Fibroblast of lung (primary cell): ENCODE data around the gene ZNF565. TPM values are rescaled to one million over a fixed set of nuclear protein-coding genes. Genes with fewer than 3 reads are reported as not detected.

Experiments used
- DNase-seq, 2 donors: peaks; one replicate each; pipeline versions ENCODE4 v3.0.0 to v3.0.0-alpha.2; 2010; ENCODE audit warnings: low read depth in 2 of 2
- H2AFZ ChIP-seq: 2 replicates; pipeline ENCODE4 v1.5.1; 2012; ENCODE audit warnings: low read length, control low read depth, inconsistent platforms
- H3K27ac ChIP-seq: 2 replicates; pipeline ENCODE4 v1.5.1; 2011; ENCODE audit warnings: low read length, control low read depth; ENCODE audit not compliant: insufficient read depth
- H3K27me3 ChIP-seq: 2 replicates; pipeline ENCODE4 v1.5.1; 2011; ENCODE audit warnings: mild to moderate bottlenecking, low read length; ENCODE audit not compliant: control insufficient read depth, insufficient read depth
- H3K36me3 ChIP-seq: 2 replicates; pipeline ENCODE4 v1.5.1; 2011; ENCODE audit warnings: low read length; ENCODE audit not compliant: control insufficient read depth, insufficient read depth
- H3K4me1 ChIP-seq: 2 replicates; pipeline ENCODE4 v1.5.1; 2011; ENCODE audit warnings: low read length; ENCODE audit not compliant: control insufficient read depth, insufficient read depth; ENCODE audit errors: extremely low read depth
- H3K4me2 ChIP-seq: 2 replicates; pipeline ENCODE4 v1.5.1; 2011; ENCODE audit warnings: low read length, control low read depth; ENCODE audit not compliant: insufficient read depth; ENCODE audit errors: extremely low read depth
- H3K4me3 ChIP-seq, 4 experiments: fragments of 200-600 bp in 1 of 4; sonication (generic) in 1 of 4; replicated peaks in 1 of 4; 2 replicates each; pipeline ENCODE4 v1.5.1; 2011 to 2016; ENCODE audit warnings: low read length in 4 of 4, low read depth in 3 of 4, mild to moderate bottlenecking in 3 of 4, control low read depth in 2 of 4, inconsistent platforms in 1 of 4, mixed read lengths in 1 of 4; ENCODE audit not compliant: insufficient read depth in 1 of 4; ENCODE audit errors: control extremely low read depth in 1 of 4
- H3K79me2 ChIP-seq: 2 replicates; pipeline ENCODE4 v1.5.1; 2012; ENCODE audit warnings: mild to moderate bottlenecking, low read length, inconsistent platforms; ENCODE audit not compliant: control insufficient read depth, insufficient read depth
- H3K9ac ChIP-seq: 2 replicates; pipeline ENCODE4 v1.5.1; 2011; ENCODE audit warnings: mild to moderate bottlenecking, low read length, control low read depth; ENCODE audit not compliant: insufficient read depth
- H3K9me3 ChIP-seq: 2 replicates; pipeline ENCODE4 v1.5.1; 2012; ENCODE audit warnings: low read depth, low read length; ENCODE audit not compliant: control insufficient read depth, insufficient read depth
- H4K20me1 ChIP-seq: 2 replicates; pipeline ENCODE4 v1.5.1; 2011; ENCODE audit warnings: low read length; ENCODE audit not compliant: control insufficient read depth, insufficient read depth; ENCODE audit errors: extremely low read depth
- EZH2 ChIP-seq: IDR thresholded peaks from 2 replicates; pipeline ENCODE4 v1.5.1; 2012; ENCODE audit warnings: low read length, control low read depth, mild to moderate bottlenecking; ENCODE audit errors: missing control alignments
- polyA minus RNA-seq: library from RNA; depleted of rRNA, polyadenylated mRNA; stranded (reverse); fragments of >200 nt; gene quantifications from 2 replicates; pipeline ENCODE4 v1.2.3, GENCODE V29; 2011; ENCODE audit warnings: low replicate concordance
- polyA plus RNA-seq, 2 donors: library from polyadenylated mRNA; depleted of rRNA in 1 of 2; stranded (reverse) in 1 of 2; unstranded in 1 of 2; fragments of >200 nt; gene quantifications; 2 replicates each; pipeline ENCODE4 v1.2.1, GENCODE V29; 2011 to 2012; ENCODE audit warnings: missing spikeins in 1 of 2
- total RNA-seq: library from RNA; depleted of rRNA; stranded (reverse); fragments of >200 nt; gene quantifications from 2 replicates; pipeline ENCODE4 v1.2.1, GENCODE V29; 2014
- TF ChIP-seq, protein P1 (sequence below), 2 donors: IDR thresholded peaks in 1 of 2; conservative IDR thresholded peaks in 1 of 2; 1 replicate in 1 of 2; 2 replicates in 1 of 2; pipeline ENCODE4 v1.5.1; 2011 to 2012; ENCODE audit warnings: low read length in 2 of 2, control low read depth in 1 of 2, inconsistent platforms in 1 of 2, low read depth in 1 of 2, mild to moderate bottlenecking in 1 of 2

ZNF565 gene
- 6.3 and 6.4 TPM in 2 replicates for total RNA-seq
- 2.4 and 4.3 TPM in 2 replicates for polyA plus RNA-seq
- polyA plus RNA-seq (2012), result 2.2 and 2.8 TPM in 2 replicates
- polyA minus RNA-seq, result 1.3 and 16.5 TPM in 2 replicates

DNA sequence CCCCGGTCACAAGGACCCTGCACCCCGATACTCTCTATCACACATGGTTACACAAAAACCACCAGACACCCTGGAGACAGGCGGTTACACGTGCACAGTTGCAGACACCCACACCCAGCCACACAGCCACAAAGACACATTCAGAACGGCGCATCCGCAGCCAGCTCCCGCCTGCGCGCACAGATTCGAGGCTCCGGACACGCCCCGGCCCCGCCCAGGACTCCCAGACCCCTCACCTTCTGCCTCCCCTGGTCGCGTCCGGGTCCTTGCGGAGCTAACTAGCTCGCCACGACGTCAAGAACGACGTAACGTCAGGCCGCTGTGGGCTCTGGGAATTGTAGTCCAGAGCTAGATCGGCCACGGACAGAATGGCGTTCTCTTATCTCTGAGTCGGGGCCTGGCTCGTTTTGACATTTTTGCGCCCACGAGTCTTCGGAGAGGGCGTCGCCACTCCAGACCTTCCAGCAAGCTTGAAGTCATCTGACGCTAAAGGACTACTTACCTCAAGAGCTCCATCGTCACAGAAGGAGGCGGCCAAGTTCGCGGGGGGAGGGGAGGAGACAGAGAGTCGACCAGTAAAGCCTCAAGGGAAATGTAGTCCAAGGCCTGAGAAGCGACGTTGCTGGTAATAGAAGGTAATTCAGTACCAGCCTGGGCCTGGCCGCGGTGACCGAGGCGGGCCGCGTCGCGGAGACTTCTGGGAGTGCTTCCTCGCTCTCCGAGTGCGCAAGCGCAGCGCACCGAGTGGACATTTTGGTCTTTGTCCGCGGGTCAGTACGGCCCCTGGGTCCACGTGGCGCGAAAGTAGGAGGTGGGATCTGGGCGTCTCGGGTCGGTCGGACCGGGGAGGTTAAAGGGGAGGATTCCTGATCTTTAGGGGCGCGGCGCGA lies at the start of gene ZNF565, which contains the start of gene ZNF146:
TSS of gene ZNF565 (minus strand) at position 280 of the 890 bp plus-strand sequence. CDS start 12,680 bp downstream, outside the sequence.
TSS of gene ZNF146 (plus strand) at position 721 of the 890 bp plus-strand sequence. CDS start 21,335 bp downstream, outside the sequence.
- Histone ChIP-seq H2AFZ (peak within 1 kb of the TSS; percentile 100), H3K9ac (peak within 1 kb of the TSS; percentile 96), H3K4me3 (peak within 1 kb of the TSS; percentile 66 to 100 (median 94)), H4K20me1 (peaks cover 2% of the 10 kb centered on the region), H3K4me2 (peak within 1 kb of the TSS; percentile 100), H3K27me3 (no peaks in the 10 kb centered on the region), H3K27ac (peak within 1 kb of the TSS; percentile 96), H3K9me3 (no peaks in the 10 kb centered on the region), H3K4me1 (peaks cover 7% of the 10 kb centered on the region), H3K79me2 (peaks cover 56% of the 10 kb centered on the region), H3K36me3 (peaks cover 1% of the 10 kb centered on the region)
- peak; percentile 99 for DNase-seq
- no peak for TF ChIP-seq EZH2
- TF ChIP-seq, protein P1, sequence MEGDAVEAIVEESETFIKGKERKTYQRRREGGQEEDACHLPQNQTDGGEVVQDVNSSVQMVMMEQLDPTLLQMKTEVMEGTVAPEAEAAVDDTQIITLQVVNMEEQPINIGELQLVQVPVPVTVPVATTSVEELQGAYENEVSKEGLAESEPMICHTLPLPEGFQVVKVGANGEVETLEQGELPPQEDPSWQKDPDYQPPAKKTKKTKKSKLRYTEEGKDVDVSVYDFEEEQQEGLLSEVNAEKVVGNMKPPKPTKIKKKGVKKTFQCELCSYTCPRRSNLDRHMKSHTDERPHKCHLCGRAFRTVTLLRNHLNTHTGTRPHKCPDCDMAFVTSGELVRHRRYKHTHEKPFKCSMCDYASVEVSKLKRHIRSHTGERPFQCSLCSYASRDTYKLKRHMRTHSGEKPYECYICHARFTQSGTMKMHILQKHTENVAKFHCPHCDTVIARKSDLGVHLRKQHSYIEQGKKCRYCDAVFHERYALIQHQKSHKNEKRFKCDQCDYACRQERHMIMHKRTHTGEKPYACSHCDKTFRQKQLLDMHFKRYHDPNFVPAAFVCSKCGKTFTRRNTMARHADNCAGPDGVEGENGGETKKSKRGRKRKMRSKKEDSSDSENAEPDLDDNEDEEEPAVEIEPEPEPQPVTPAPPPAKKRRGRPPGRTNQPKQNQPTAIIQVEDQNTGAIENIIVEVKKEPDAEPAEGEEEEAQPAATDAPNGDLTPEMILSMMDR (conservative IDR thresholded peaks at IDR 0.05 in 1 of 2, IDR thresholded peaks at IDR 0.05 in 1 of 2; ENCODE audit: low read depth in 1 of 2, low read length in 2 of 2), result no peak

DNA sequence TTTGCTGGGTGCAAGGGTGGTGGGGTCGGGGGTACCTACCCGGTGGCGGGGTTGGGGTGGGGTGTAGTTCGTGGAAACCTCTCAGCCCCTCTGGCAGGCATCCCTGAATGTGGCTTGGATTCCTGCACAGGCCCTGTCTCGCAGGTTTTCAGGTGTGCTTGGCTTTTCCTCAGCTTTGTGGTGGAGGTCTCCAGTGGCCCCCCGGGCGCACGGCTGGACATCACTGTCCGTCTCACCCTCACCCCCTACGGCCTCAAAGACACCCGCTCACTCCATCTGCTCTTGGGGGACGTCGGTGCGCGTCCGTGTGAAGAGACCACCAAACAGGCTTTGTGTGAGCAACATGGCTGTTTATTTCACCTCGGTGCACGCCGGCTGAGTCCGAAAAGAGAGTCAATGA lies 44.7 kb upstream of the ZNF565 start:
- Histone ChIP-seq H3K4me3 (no peak overlapping the region), H3K9ac (no peak overlapping the region), H3K9me3 (no peaks in the 10 kb centered on the region), H3K4me2 (no peak overlapping the region), H3K4me1 (no peaks in the 10 kb centered on the region), H3K27me3 (no peaks in the 10 kb centered on the region), H2AFZ (no peak overlapping the region), H4K20me1 (no peaks in the 10 kb centered on the region), H3K27ac (no peak overlapping the region), H3K79me2 (no peaks in the 10 kb centered on the region), H3K36me3 (no peaks in the 10 kb centered on the region)
- DNase-seq, result no peak
- TF ChIP-seq, protein P1 (conservative IDR thresholded peaks at IDR 0.05 in 1 of 2, IDR thresholded peaks at IDR 0.05 in 1 of 2; ENCODE audit: low read depth in 1 of 2, low read length in 2 of 2), result no peak
- no peak for TF ChIP-seq EZH2

DNA sequence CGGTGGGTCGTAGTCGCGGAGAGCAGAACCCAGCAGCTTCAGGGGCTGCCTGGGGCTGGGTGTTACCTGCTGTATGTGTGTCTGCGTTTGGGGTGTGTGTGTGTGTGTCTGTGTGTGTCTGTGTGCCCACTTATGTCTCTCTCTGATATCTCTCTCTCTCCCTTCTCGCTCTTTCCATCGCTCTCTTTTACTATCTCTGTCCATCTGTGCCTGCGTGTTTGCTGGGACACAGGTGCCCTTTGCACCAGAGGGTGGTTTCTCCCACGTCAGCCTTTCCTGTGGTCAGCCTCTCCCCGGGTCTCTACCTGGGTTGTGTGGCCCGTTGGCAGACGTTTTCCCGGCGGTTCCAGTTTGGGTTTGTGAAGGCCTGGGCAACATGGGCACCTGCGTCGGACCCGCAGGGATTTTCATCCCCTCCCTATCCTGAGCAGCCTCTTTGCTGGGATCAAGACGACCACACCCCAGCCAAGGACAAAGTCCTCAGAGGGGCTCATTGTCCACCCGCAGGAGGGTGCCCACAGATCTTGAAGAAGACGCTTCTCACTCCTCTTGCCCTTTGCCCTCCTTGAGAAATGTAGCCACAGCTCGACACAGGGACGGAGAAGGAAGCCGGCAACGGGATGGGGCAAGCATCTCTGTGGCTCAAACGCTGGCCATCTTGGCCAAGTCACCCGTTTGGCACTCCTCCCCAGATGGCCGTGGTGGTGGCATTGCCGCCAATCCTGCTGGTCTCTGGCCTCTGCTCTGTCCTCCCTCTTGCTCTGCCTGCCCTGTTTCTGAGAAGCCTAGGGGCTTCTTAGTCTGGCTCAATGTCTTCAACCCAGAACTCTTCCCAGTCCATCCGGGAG lies 43.8 kb upstream of the ZNF565 start:
- H3K4me2 ChIP-seq, result no peak overlapping the region

More for the DNA sequence above, 43.8 kb upstream of the ZNF565 start:
- H3K9me3 ChIP-seq, result no peaks in the 10 kb centered on the region
- H3K36me3 ChIP-seq, result no peaks in the 10 kb centered on the region
- DNase-seq, result no peak
- no peak overlapping the region for H3K9ac ChIP-seq
- no peaks in the 10 kb centered on the region for H3K27me3 ChIP-seq
- no peak overlapping the region for H2AFZ ChIP-seq
- H3K4me1 ChIP-seq, result no peaks in the 10 kb centered on the region
- no peak for TF ChIP-seq EZH2
- TF ChIP-seq, protein P1 (conservative IDR thresholded peaks at IDR 0.05 in 1 of 2, IDR thresholded peaks at IDR 0.05 in 1 of 2; ENCODE audit: low read depth in 1 of 2, low read length in 2 of 2), result no peak
- H3K79me2 ChIP-seq, result no peaks in the 10 kb centered on the region
- H3K27ac ChIP-seq, result no peak overlapping the region
- peak overlapping the region in 1 of 4 experiments; percentile 51 for H3K4me3 ChIP-seq
- no peaks in the 10 kb centered on the region for H4K20me1 ChIP-seq
